GM12892 (cell line): ENCODE results near the gene MEGF9.

Experiments used
- DNase-seq: peaks from one replicate; pipeline ENCODE4 v3.0.0; 2011; ENCODE audit not compliant: insufficient read length
- FAIRE-seq: peaks from 2 replicates; lab custom pipeline; 2011; peaks lifted over from hg19 to GRCh38; lab: Jason Lieb, UNC
- POLR2A ChIP-seq: IDR thresholded peaks from 2 replicates; pipeline ENCODE4 v1.6.1; 2011; ENCODE audit warnings: low read depth, low read length, control low read depth
- POLR2AphosphoS5 ChIP-seq: IDR thresholded peaks from 2 replicates; pipeline ENCODE4 v1.6.1; 2011; ENCODE audit warnings: low read depth, low read length, control low read depth
- TAF1 ChIP-seq: IDR thresholded peaks from 2 replicates; pipeline ENCODE4 v1.6.1; 2011; ENCODE audit warnings: low read depth, mild to moderate bottlenecking, control low read depth, low read length, borderline replicate concordance

Gene MEGF9

DNA sequence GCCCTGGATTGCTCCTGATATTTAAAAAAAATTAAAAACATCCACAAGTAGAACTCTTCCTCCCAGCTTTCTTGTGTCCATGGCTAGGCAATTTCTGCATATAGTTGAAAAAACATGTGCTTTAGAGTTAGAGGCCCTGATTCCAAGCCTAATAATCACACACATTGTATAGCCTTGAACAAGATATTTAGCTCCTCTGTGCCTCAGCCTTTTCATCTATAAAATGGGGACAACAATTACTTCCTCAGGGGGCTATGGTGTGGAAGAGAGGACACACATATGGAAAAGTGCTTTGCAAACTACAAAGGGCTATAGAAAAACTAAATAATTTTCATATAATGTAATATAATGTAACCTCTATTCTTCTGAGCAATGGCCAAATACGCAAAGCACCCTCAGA, 111.3 kb downstream of the MEGF9 start:
- TF ChIP-seq TAF1 (no peak), POLR2A (no peak), POLR2AphosphoS5 (no peak)
- no peak for FAIRE-seq
- DNase-seq = no peak

DNA sequence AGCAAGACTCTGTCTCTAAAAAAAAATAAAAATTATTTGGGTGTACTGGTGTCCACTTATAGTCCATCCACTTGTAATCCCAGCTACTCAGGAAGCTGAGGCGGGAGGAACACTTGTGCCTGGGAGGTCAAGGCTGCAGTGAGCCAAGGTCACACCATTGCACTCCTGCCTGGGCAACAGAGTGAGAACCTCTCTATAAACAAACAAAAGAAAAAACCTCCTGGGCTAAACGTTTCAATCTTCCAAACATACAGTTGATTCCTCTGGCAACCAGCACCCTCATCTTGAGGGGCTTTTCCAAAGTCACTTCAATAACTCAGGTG, 120.4 kb downstream of the MEGF9 start:
- TF ChIP-seq POLR2AphosphoS5 (no peak), TAF1 (no peak), POLR2A (no peak)
- no peak for FAIRE-seq
- DNase-seq = no peak

DNA sequence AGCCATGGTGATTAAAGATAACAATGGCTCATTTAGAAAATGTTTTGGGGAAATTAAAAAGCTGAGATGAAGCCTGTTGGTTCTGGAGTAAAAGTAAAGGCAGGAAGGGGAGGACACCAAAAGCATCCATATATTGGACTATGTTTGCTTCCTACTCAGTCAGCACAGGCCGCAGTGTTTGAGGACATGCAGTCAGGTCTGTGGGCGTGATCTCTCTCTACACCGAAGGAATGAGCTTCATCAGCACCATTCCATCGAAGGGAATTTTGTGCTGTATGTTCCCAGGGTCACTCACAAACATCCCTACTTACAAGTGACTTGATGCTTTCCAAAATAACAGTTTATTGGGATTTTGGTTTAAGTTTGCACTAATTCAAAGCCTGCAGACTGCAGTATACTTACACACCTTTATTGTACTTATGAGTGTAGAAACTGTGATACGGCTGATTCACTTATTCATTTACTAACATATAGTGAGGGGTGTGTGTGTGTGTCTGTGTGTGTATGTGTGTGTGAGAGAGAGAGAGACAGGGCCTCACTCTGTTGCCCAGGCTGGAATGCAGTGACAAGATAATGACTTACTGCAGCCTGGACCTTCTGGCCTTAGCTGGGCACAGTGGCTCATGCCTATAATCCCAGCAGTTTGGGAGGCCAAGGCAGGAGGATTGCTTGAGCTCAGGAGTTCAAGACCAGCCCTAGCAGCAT, 120.9 kb downstream of the MEGF9 start:
- TF ChIP-seq POLR2AphosphoS5 = no peak
- TF ChIP-seq POLR2A = no peak
- no peak for TF ChIP-seq TAF1
- FAIRE-seq (no peak), DNase-seq (no peak)

DNA sequence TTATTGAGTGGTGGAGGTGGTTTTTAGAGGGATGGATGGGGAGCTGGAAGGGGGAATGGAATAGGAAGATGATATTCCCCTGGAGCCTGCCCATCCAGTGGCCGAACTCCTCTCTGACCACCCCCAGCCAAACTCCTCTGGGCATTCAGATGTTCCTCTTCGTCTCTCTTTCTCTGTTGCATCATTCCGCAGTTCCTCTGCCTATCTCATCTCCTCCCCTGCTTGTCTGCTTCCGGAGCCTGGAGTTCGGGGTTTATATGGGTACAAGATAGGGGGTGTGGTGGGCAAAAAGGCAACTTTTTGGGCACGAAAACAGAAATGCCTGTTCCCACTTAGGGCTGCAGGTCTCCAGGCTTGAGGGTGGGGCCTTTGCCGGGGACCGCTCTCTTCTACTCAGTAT, 122.1 kb downstream of the MEGF9 start:
- FAIRE-seq = no peak
- no peak for DNase-seq
- TF ChIP-seq TAF1 (no peak), POLR2AphosphoS5 (no peak), POLR2A (no peak)

DNA sequence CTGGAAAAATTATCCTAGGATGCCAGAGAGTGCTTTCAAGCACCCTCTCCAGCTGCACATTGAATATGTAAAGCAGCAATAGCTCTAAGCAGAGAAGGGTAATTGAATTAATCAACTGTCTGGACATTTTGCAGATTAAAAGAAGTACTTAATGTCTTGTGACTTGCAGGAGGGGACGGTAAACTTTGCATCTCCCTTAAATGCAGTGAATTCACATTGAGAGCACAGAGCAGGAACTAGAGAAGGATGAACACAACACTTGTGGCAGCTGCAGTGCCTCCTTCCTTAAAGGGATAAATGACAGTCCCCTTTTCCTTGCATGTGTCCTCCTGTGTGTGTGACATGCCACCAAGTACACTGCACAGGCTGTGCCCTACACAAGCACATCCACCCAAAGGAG, 126.9 kb downstream of the MEGF9 start:
- DNase-seq (no peak), FAIRE-seq (no peak)
- TF ChIP-seq POLR2A (no peak), POLR2AphosphoS5 (no peak), TAF1 (no peak)

DNA sequence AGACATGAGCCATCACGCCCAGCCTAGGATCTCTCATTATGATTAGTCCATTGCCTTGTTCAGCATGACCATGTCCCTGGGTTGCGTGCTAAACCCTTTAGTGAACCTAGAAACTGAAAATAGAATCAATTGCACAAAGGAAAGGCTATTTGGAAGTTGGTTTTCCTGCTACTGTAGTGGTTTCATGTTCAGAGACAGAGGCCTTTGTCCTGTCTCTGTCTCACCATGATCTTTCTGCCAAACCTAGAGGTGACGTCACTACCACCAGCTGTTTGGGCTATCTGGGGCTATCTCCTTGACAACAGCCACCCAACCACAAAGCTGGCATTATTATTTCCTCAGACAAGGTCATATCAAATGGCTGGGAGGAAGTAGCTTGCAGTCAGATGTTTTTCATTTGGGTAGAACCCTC, 130.3 kb downstream of the MEGF9 start:
- FAIRE-seq (peak; percentile 72), DNase-seq (peak; percentile 21)
- TF ChIP-seq POLR2AphosphoS5 (no peak), TAF1 (no peak), POLR2A (no peak)

DNA sequence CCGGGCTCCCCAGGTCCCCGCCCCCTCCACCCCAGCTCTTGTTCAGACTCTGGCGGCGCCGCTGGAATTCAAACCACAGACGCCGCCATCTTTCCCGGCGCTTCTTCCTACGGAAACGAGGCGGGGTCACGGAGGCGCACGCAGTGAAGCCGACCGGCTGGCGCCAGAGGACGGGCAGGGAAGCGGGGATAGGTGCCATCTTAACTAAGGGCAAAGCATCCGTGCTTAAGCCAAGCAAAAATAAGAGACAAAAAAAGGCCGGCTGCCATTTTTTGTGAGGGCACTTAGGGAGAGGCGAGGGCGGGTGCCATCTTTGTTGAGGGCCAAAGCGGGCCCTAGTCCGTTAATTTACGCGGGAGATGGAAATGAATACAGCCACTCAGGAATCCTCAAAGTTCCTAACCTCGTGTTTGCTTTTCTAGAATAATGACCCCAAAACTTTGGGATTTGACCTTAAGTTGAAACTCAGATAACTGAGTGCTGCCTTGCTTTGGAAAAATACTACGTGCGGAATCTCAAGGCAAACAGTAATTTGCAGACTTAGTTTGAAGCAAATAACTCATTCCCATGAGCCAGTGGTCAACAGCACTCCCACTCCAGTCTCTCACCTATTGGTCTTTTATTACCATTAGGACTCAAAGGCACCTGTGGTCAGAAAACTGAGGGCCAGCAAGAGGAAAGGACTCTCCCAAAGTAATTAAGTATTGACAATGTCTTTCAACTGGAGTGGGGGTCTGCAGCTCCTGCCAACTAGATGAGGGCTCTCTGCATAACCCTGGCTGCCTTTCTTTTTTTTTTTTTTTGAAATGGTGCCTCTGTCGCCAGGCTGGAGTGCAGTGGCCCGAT, 134.0 kb downstream of the MEGF9 start, which contains the start of gene CDK5RAP2:
Gene CDK5RAP2 (minus strand): TSS at position 117 of the 846 bp plus-strand sequence. CDS start 189 bp downstream, outside the sequence.
- TF ChIP-seq POLR2A (peak; percentile 55; the same call in 1 of the 2 replicates), POLR2AphosphoS5 (no peak), TAF1 (peak; percentile 38; the same call in 1 of the 2 replicates)
- DNase-seq (peak; percentile 83), FAIRE-seq (peak; percentile 91)

DNA sequence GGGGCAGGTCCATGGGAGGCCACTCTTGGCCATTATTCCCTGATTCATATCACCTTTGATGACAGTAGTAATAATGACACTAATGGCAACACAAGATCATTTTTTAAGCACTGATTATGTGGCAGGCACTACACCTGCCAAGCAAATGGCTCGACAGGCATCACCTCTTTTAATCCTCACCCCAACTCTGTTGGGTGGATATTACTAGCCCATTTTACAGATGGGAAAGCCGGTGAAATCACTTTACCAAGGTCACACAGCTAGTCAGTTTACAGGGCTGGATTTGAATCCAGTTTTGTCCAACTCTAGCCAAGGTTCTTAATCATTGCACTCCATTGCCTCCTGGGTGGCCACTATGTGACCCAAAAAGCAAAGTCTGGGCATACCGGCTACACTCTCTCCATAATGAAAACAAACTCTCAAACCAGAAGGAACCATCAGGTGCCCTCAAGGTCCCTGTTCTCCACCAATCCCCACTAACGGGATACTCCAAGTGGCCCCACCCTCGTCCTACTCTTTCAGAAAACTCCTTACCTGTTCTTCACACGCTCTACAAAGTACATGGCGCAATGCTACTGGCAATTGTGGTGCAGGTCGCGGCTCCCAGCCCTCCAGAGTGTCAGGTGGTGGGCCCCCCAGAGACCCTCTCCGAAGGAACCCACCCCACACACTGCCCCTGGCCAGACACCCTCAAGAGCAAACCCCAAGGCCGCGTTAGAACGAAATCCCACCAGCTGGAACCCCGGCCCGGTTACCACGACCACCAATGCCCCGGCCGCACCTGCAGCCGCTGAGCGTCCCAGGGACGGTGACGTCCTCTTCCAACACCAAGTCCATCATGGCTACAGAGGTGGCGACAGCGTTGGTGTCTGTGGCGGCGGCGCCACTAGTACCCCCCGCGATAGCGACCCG, 134.9 kb downstream of the MEGF9 start:
- DNase-seq (no peak), FAIRE-seq (peak; percentile 24)
- TF ChIP-seq TAF1 (no peak), POLR2AphosphoS5 (no peak), POLR2A (no peak)

DNA sequence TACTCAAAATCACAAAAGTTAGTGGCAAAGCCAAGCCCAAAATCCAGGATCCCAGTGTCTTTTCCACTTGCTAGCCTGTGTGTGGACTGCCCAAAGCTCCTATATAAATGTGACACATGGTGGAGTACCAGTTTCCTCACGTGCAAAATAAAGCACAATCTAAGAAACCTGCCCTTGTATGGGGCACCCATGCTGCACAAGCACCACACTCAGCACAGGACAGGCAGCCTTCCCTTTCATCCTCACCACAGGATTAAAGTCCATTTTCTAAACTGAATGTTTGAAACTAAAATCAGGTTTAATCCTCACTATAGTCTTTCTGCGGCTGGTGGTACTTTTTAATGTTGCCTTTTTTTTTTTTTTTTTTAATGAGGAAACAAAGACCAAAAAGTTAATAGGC, 139.8 kb downstream of the MEGF9 start:
- TF ChIP-seq TAF1 (no peak), POLR2A (no peak)
- FAIRE-seq (no peak), DNase-seq (no peak)

DNA sequence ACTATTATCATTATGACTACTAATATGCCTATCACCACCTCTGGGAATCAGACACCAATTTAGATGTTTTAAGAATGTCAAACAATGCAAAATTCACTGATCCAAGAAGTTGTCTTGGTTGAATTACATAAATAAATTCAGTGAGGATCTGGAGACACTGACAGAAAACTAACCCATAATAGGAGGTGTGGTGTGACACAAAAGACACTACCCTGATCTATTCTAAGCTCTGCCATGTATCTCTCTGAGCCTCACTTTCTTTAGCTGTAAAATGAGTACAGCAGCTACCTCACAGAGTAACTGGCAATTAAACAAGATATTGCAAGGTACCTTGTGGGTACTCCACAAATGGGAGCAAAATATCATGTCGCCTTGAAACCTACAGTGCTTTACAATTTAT, 141.8 kb downstream of the MEGF9 start:
- DNase-seq = no peak
- FAIRE-seq = no peak
- TF ChIP-seq TAF1 = no peak
